MCF 10A (cell line): ENCODE results near the gene PHYHD1. TPM values are rescaled to one million over a fixed set of nuclear protein-coding genes. Genes with fewer than 3 reads are reported as not detected.
A peak's percentile ranks its signal among the peaks of the same experiment; 100 is the strongest.

Source experiments
- BruUV-seq: library from RNA; stranded (reverse); fragments of 400-500 nt; replicated peaks from 2 replicates; lab custom pipeline; 2021; lab: Mats Ljungman, UMichigan
- CTCF ChIA-PET: fragments of 300-600 bp; sonication (Branson Sonifier 250); formaldehyde crosslinking; extraction: SDS; loops from one replicate; lab custom pipeline; 2021; ENCODE audit warnings: antibody characterized with exemption, inconsistent platforms; lab: Yijun Ruan, JAX
- POLR2A ChIA-PET: fragments of 300-600, 350-650 bp; sonication (Branson Sonifier 250); formaldehyde crosslinking; extraction: SDS; loops from one replicate; lab custom pipeline; 2020; ENCODE audit warnings: antibody characterized with exemption, inconsistent platforms; lab: Yijun Ruan, JAX
- DNase-seq: peaks from one replicate; pipeline ENCODE4 v3.0.0-alpha.2; 2018; ENCODE audit not compliant: unreplicated experiment
- H3K27ac Mint-ChIP-seq: one replicate; pipeline ENCODE4 v1.8.0; 2022; ENCODE audit warnings: mild to moderate bottlenecking, low read depth, mixed read lengths; ENCODE audit not compliant: unreplicated experiment
- H3K27me3 Mint-ChIP-seq: one replicate; pipeline ENCODE4 v1.8.0; 2022; ENCODE audit warnings: mixed read lengths; ENCODE audit not compliant: insufficient read depth, unreplicated experiment
- H3K36me3 Mint-ChIP-seq: one replicate; pipeline ENCODE4 v1.8.0; 2022; ENCODE audit warnings: mild to moderate bottlenecking, moderate library complexity, mixed read lengths; ENCODE audit not compliant: insufficient read depth, unreplicated experiment
- H3K4me1 Mint-ChIP-seq: one replicate; pipeline ENCODE4 v1.8.0; 2022; ENCODE audit warnings: mixed read lengths; ENCODE audit not compliant: insufficient read depth, unreplicated experiment
- H3K4me3 Mint-ChIP-seq: one replicate; pipeline ENCODE4 v1.8.0; 2022; ENCODE audit warnings: mild to moderate bottlenecking, moderate library complexity, mixed read lengths; ENCODE audit not compliant: unreplicated experiment
- H3K9me3 Mint-ChIP-seq: one replicate; pipeline ENCODE4 v1.8.0; 2022; ENCODE audit warnings: mixed read lengths; ENCODE audit not compliant: unreplicated experiment
- intact Hi-C: fragments of 100-400 bp; cut with micrococcal nuclease; formaldehyde crosslinking; loops from 2 replicates; pipeline ENCODE4 v1.14.1; 2022
- total RNA-seq: library from RNA; stranded (reverse); gene quantifications from 2 replicates; pipeline ENCODE4 v1.2.3, GENCODE V29; 2022
- TF ChIP-seq, protein P1 (sequence below): fragments of 200-600 bp; IDR thresholded peaks from one replicate; pipeline ENCODE4 v1.8.0; 2022; ENCODE audit warnings: antibody characterized with exemption, mild to moderate bottlenecking; ENCODE audit not compliant: unreplicated experiment

The PHYHD1 gene
- total RNA-seq, 1 experiment from 2014 or later: 0.70 TPM

DNA sequence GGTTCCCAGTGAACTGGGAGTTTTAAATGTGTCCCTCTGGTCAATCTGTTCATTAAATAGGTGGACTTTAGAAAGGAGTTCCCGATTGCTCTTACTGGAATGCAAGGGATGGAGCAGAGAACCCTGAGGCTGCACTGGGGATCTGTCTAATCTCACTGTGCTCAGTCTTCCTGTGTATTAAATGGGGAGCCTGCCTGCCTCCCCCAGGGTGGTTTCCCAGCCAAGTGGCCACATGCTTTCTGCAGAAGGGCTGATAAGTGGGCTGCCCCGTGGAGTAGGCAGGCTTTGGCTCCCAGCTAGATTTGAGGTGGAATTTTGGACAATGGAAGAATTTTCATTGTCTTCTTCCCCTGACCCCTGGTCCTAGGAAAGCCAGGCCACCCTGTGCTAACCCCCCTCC, 14.0 kb upstream of the PHYHD1 start:
- POLR2A ChIA-PET: no interaction called here
- no peak for DNase-seq
- TF ChIP-seq, protein P1, sequence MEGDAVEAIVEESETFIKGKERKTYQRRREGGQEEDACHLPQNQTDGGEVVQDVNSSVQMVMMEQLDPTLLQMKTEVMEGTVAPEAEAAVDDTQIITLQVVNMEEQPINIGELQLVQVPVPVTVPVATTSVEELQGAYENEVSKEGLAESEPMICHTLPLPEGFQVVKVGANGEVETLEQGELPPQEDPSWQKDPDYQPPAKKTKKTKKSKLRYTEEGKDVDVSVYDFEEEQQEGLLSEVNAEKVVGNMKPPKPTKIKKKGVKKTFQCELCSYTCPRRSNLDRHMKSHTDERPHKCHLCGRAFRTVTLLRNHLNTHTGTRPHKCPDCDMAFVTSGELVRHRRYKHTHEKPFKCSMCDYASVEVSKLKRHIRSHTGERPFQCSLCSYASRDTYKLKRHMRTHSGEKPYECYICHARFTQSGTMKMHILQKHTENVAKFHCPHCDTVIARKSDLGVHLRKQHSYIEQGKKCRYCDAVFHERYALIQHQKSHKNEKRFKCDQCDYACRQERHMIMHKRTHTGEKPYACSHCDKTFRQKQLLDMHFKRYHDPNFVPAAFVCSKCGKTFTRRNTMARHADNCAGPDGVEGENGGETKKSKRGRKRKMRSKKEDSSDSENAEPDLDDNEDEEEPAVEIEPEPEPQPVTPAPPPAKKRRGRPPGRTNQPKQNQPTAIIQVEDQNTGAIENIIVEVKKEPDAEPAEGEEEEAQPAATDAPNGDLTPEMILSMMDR: no peak
- Mint-ChIP-seq H3K4me1 (peaks cover 24% of the 10 kb centered on the region), H3K9me3 (no peaks in the 10 kb centered on the region), H3K27ac (peak overlapping the region; percentile 50), H3K4me3 (no peak overlapping the region), H3K36me3 (peaks cover 35% of the 10 kb centered on the region), H3K27me3 (no peaks in the 10 kb centered on the region)
- CTCF ChIA-PET: interaction anchor here (0.6 to 2.1 kb wide), 2 partner anchors 19 to 25 kb away, joined by 3 to 5 read pairs; partner anchors contain the start of gene KYAT1
- intact Hi-C loops: no loop called here
- no TSS peak for BruUV-seq

GRCh38 chr9:128908372-128908771, 12.4 kb upstream of the PHYHD1 start:
- no peak for DNase-seq
- no TSS peak for BruUV-seq
- intact Hi-C loops: no loop called here
- Mint-ChIP-seq H3K4me1 (peaks cover 30% of the 10 kb centered on the region), H3K9me3 (no peaks in the 10 kb centered on the region), H3K36me3 (peaks cover 42% of the 10 kb centered on the region), H3K27ac (no peak overlapping the region), H3K27me3 (no peaks in the 10 kb centered on the region), H3K4me3 (no peak overlapping the region)
- POLR2A ChIA-PET: interaction anchor here (1.0 to 1.5 kb wide), 3 partner anchors 8 to 39 kb away, joined by 4 to 6 read pairs (median 5); partner anchors contain the start of genes DOLK, KYAT1 and LRRC8A
- CTCF ChIA-PET: interaction anchor here (0.5 to 2.1 kb wide), 6 partner anchors 8 to 66 kb away, joined by 3 to 5 read pairs (median 5); no protein-coding TSS in a partner anchor
- TF ChIP-seq, protein P1: no peak

DNA sequence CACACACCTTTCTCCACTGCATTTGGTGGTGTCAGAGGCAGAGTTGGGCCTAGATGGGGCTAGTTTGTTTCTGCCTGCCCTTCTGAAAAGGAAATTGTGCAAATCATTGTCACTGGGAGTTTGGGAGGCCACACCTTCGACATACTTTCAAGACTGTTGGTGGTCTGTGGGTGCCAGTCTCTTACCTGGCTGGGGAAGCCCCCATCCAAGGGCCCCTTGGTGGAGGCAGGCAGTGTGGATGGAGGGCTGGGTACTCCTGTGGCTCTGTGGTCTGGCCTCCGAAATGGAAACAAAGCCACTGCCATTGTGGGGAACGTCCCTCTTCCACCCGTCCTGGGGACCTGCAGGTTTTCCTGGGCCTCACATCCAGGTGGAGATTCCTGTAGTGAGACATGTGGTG, 10.9 kb upstream of the PHYHD1 start:
- BruUV-seq: no TSS peak
- intact Hi-C loops: no loop called here
- H3K4me1 Mint-ChIP-seq: peaks cover 25% of the 10 kb centered on the region

GRCh38 chr9:128910906-128911305, 9.9 kb upstream of the PHYHD1 start:
- intact Hi-C loops: no loop called here
- Mint-ChIP-seq H3K4me3 (no peak overlapping the region), H3K27ac (peak overlapping the region; percentile 85), H3K27me3 (no peaks in the 10 kb centered on the region), H3K4me1 (peaks cover 25% of the 10 kb centered on the region), H3K9me3 (no peaks in the 10 kb centered on the region), H3K36me3 (peaks cover 37% of the 10 kb centered on the region)
- no peak for DNase-seq
- ChIA-PET CTCF (no interaction called here), POLR2A (no interaction called here)
- TF ChIP-seq, protein P1: no peak
- BruUV-seq: no TSS peak

More for the DNA sequence above, 10.9 kb upstream of the PHYHD1 start:
- Mint-ChIP-seq H3K27ac (peak overlapping the region; percentile 19), H3K9me3 (no peaks in the 10 kb centered on the region), H3K4me3 (no peak overlapping the region), H3K36me3 (peaks cover 37% of the 10 kb centered on the region), H3K27me3 (no peaks in the 10 kb centered on the region)
- ChIA-PET POLR2A (interaction anchor here (1.5 kb wide), 1 partner anchor 28 kb away, joined by 6 read pairs; the partner anchor contains the start of genes KYAT1 and LRRC8A), CTCF (no interaction called here)
- no peak for DNase-seq
- TF ChIP-seq, protein P1: no peak
